Endothelial cell of umbilical vein (primary cell): ENCODE measurements around the gene MKLN1.

Experiments
- EZH2 ChIP-seq: IDR thresholded peaks from 2 replicates; pipeline ENCODE4 v1.6.1; 2012; ENCODE audit warnings: borderline replicate concordance, low read depth, mild to moderate bottlenecking, moderate library complexity, low read length, inconsistent platforms; ENCODE audit not compliant: severe bottlenecking
- FOS ChIP-seq: IDR thresholded peaks from 2 replicates; pipeline ENCODE4 v1.6.1; 2011; ENCODE audit warnings: mild to moderate bottlenecking, low read length, moderate library complexity, borderline replicate concordance; ENCODE audit not compliant: insufficient read depth
- MYC ChIP-seq: IDR thresholded peaks from one replicate; pipeline ENCODE4 v1.6.1; 2011; ENCODE audit warnings: mild to moderate bottlenecking, low read depth, low read length
- POLR2A ChIP-seq: IDR thresholded peaks from 2 replicates; pipeline ENCODE4 v1.6.1; 2012; ENCODE audit warnings: low read depth, mild to moderate bottlenecking, control low read depth, low read length
- TF ChIP-seq, protein P1 (sequence below), 2 donors: IDR thresholded peaks; 1 replicate in 1 of 2; 2 replicates in 1 of 2; pipeline ENCODE4 v1.5.1; 2011; ENCODE audit warnings: low read length in 2 of 2, mild to moderate bottlenecking in 2 of 2, moderate library complexity in 2 of 2, control low read depth in 1 of 2, inconsistent platforms in 1 of 2, low read depth in 1 of 2; ENCODE audit not compliant: insufficient read depth in 1 of 2; ENCODE audit errors: extremely low read depth in 1 of 2

GRCh38 chr7:131521651-131522163 is 194.0 kb downstream of the MKLN1 start:
- TF ChIP-seq, protein P1, sequence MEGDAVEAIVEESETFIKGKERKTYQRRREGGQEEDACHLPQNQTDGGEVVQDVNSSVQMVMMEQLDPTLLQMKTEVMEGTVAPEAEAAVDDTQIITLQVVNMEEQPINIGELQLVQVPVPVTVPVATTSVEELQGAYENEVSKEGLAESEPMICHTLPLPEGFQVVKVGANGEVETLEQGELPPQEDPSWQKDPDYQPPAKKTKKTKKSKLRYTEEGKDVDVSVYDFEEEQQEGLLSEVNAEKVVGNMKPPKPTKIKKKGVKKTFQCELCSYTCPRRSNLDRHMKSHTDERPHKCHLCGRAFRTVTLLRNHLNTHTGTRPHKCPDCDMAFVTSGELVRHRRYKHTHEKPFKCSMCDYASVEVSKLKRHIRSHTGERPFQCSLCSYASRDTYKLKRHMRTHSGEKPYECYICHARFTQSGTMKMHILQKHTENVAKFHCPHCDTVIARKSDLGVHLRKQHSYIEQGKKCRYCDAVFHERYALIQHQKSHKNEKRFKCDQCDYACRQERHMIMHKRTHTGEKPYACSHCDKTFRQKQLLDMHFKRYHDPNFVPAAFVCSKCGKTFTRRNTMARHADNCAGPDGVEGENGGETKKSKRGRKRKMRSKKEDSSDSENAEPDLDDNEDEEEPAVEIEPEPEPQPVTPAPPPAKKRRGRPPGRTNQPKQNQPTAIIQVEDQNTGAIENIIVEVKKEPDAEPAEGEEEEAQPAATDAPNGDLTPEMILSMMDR (IDR thresholded peaks at IDR 0.05; ENCODE audit: extremely low read depth in 1 of 2, insufficient read depth in 1 of 2, low read depth in 1 of 2, low read length in 2 of 2): no peak
- TF ChIP-seq FOS: no peak
- no peak for TF ChIP-seq POLR2A
- TF ChIP-seq MYC: no peak
- no peak for TF ChIP-seq EZH2
